Activated CD8-positive, alpha-beta memory T cell treated with anti-CD3 and anti-CD28 coated beads for 24 hours (primary cell): Measurements from ENCODE around the gene DAB2.
"Not testable (repeated sequence)": the region's sequence is repeated elsewhere in the genome, so short reads cannot be mapped to it uniquely, and the experiment has no call there.

Experiments
- DNase-seq: peaks from one replicate; pipeline ENCODE4 v3.0.0-alpha.2; 2020

DAB2 gene

GRCh38 chr5:39373791-39374190 lies 51.0 kb downstream of the DAB2 start:
- DNase-seq, result no peak

GRCh38 chr5:39371367-39371635 lies 53.5 kb downstream of the DAB2 start:
- no peak for DNase-seq

- DNase-seq, result no peak
Observed at GRCh38 chr5:39370555-39371366, 54.0 kb downstream of the DAB2 start.

- no peak for DNase-seq
Observed at GRCh38 chr5:39369123-39369815, 55.5 kb downstream of the DAB2 start.

- no peak for DNase-seq
Observed at GRCh38 chr5:39368116-39368515, 56.7 kb downstream of the DAB2 start.

GRCh38 chr5:39367711-39368110 lies 57.1 kb downstream of the DAB2 start:
- DNase-seq, result no peak

- no peak for DNase-seq
Observed at GRCh38 chr5:39364367-39364766, 60.4 kb downstream of the DAB2 start, which contains the start of gene C9. Gene C9 (minus strand): TSS chr5:39364495. CDS start chr5:39364464, 31 bp downstream.

- no peak for DNase-seq
Observed at GRCh38 chr5:39363217-39363616, 61.6 kb downstream of the DAB2 start.

- no peak for DNase-seq
Observed at GRCh38 chr5:39362646-39363045, 62.1 kb downstream of the DAB2 start.

GRCh38 chr5:39361306-39361705 lies 63.5 kb downstream of the DAB2 start:
- DNase-seq, result no peak

- DNase-seq, result no peak
Observed at GRCh38 chr5:39360471-39361111, 64.2 kb downstream of the DAB2 start.

- DNase-seq, result no peak
Observed at GRCh38 chr5:39356263-39356662, 68.5 kb downstream of the DAB2 start.

GRCh38 chr5:39355324-39355723 lies 69.5 kb downstream of the DAB2 start:
- no peak for DNase-seq

GRCh38 chr5:39353717-39354399 lies 70.9 kb downstream of the DAB2 start:
- no peak for DNase-seq

GRCh38 chr5:39352951-39353350 lies 71.8 kb downstream of the DAB2 start:
- no peak for DNase-seq

- DNase-seq, result no peak
Observed at GRCh38 chr5:39352170-39352569, 72.6 kb downstream of the DAB2 start.

GRCh38 chr5:39349484-39349883 lies 75.3 kb downstream of the DAB2 start:
- no peak for DNase-seq

GRCh38 chr5:39342460-39342859 lies 82.3 kb downstream of the DAB2 start:
- no peak for DNase-seq

- no peak for DNase-seq
Observed at GRCh38 chr5:39341896-39342295, 82.9 kb downstream of the DAB2 start.

GRCh38 chr5:39340506-39340905 lies 84.3 kb downstream of the DAB2 start:
- no peak for DNase-seq

GRCh38 chr5:39337252-39337915 lies 87.4 kb downstream of the DAB2 start:
- DNase-seq, result no peak

GRCh38 chr5:39334296-39334695 lies 90.5 kb downstream of the DAB2 start:
- DNase-seq, result not testable (repeated sequence)

GRCh38 chr5:39333104-39333503 lies 91.7 kb downstream of the DAB2 start:
- no peak for DNase-seq
